Measurements from ENCODE around the gene ZNF607. TPM values are rescaled to one million over a fixed set of nuclear protein-coding genes. Genes with fewer than 3 reads are reported as not detected.

Gene ZNF607
- polyA plus RNA-seq, 12 donors: 4.5 to 8.0 (median 6.0) TPM; not detected in 2

DNA sequence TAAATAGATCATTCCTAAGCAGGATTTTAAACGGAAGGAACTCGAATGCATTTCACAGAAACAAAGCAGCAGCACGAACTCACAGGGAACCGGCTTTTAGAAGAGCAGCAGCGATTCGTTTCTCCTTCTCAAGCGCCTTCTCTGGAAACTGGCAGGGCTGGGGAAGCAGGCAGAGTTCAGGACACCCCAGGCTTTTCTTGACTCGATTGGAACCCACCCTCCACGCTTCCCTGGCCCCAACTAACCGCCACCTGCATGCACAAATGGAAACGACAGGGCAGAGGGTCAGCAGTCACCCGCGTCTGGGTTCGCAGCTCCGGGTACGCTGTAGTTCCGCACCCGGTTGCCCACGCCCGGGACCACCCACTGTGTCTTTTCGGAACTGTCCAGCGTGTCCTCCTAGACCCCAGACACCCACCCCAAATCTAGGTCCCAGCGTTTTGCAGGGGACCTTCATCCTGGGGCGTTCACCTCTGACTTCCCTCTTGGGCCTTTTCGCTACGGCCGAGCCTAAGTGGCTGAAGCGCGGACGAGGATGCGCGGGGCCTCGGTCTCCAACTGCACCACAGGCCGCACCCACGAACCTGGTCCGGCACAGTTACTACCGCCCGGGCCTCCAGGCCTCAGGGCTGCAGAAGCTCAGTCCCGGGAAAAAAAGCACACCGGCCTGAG is 64.8 kb downstream of the ZNF607 start:
- peak; percentile 60 for DNase-seq

DNA sequence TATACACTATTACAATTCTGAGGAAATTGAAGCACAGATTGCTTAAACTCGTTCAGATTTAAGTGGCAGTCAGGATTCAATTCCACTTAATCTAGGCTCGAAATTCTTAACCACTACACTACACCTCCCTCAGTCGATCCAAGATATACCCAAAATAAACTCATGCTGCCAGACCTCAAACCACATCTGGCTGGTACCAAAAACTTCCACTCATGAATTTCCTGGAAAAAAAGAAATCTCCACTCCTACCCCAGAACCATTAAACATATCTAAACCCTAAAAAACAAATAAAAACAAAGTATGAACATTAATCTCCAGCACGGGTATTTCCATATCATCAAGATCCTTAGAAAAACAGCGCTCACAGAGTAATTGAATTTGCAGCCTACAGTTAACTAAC is 65.4 kb downstream of the ZNF607 start:
- DNase-seq: peak; percentile 2

Other genes starting within 250 kb of the ZNF607 start
- 10 to 100 TPM in 8 of 12 donors, 1 to 10 TPM in 4; 8.3 to 61.8 (median 13.1) TPM for gene ZNF793, start 212.8 kb downstream of the ZNF607 start, polyA plus RNA-seq (ENCODE audit: insufficient read length in 12 of 12)
- gene ZNF571, start 125.0 kb downstream of the ZNF607 start, polyA plus RNA-seq (ENCODE audit: insufficient read length in 12 of 12): 1 to 10 TPM in 11 of 12 donors, not detected in 1; 4.5 to 9.4 (median 7.0) TPM
- gene ZNF540, start 124.9 kb downstream of the ZNF607 start, polyA plus RNA-seq (ENCODE audit: insufficient read length in 12 of 12): 1 to 10 TPM in 10 of 12 donors, not detected in 2; 1.5 to 3.3 (median 2.7) TPM
- gene ZFP30, start 64.3 kb downstream of the ZNF607 start, polyA plus RNA-seq (ENCODE audit: insufficient read length in 12 of 12): 10 to 100 TPM in 11 of 12 donors, not detected in 1; 11.2 to 14.4 (median 13.7) TPM
- 10 to 100 TPM in 8 of 12 donors, 1 to 10 TPM in 2, not detected in 2; 7.7 to 20.5 (median 12.1) TPM for gene ZNF573, start 59.8 kb upstream of the ZNF607 start, polyA plus RNA-seq (ENCODE audit: insufficient read length in 12 of 12)
- under 1 TPM in 10 of 12 donors, not detected in 2; 0.06 to 0.34 (median 0.15) TPM for gene WDR87, start 186.8 kb upstream of the ZNF607 start, polyA plus RNA-seq (ENCODE audit: insufficient read length in 12 of 12)
- 10 to 100 TPM in 4 of 12 donors, 1 to 10 TPM in 7, not detected in 1; 6.8 to 24.9 (median 9.1) TPM for gene SIPA1L3, start 187.4 kb upstream of the ZNF607 start, polyA plus RNA-seq (ENCODE audit: insufficient read length in 12 of 12)

Data from muscle of arm (tissue), 12 donors.